ENCODE measurements around the gene CLOCK.

Gene CLOCK

GRCh38 chr4:55468724-55469123, 78.0 kb downstream of the CLOCK start:
- FAIRE-seq (no peak), DNase-seq (ENCODE audit: insufficient read length) (no peak)
- TF ChIP-seq POLR2A (IDR thresholded peaks at IDR 0.05; ENCODE audit: low read depth, low read length) (no peak), POLR2AphosphoS5 (IDR thresholded peaks at IDR 0.05; ENCODE audit: low read depth, low read length) (no peak), TAF1 (IDR thresholded peaks at IDR 0.05; ENCODE audit: borderline replicate concordance, low read depth, low read length) (no peak)

DNA sequence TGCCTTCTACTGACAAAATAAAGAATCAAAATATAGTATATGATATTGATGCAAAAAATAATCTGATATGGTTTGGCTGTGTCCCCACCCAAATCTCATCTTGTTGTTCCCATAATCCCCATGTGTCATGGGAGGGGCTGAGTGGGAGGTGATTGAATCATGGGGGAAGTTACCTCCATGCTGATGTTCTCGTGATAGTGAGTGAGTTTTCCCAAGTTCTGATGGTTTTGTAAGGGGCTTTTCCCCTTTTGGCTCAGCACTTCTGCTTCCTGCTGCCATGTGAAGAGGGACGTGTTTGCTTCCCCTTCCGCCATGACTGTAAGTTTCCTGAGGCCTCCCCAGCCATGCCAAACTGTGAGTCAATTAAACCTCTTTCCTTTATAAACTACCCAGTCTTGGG, 80.7 kb downstream of the CLOCK start:
- TF ChIP-seq POLR2A (IDR thresholded peaks at IDR 0.05; ENCODE audit: low read depth, low read length) (no peak), TAF1 (IDR thresholded peaks at IDR 0.05; ENCODE audit: borderline replicate concordance, low read depth, low read length) (no peak), POLR2AphosphoS5 (IDR thresholded peaks at IDR 0.05; ENCODE audit: low read depth, low read length) (no peak)
- no peak for DNase-seq (ENCODE audit: insufficient read length)
- FAIRE-seq, result no peak

DNA sequence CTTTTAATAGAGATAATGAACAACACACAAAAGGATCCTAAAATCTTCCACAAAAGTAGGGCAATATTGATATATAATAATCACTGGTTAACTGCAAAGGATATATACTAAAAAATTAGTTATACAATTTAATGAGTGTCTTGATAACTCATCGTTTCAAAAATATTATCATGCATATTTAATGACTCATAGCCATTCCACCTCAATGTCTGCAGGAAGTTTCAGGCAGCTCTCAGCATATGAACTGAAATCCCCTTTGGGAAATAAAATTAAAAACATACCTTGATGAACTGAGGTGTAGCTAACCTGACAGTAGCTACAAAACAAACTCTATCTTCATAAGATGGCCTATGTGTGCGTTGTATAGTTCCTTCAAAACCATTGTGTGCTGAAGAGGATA, 88.1 kb downstream of the CLOCK start:
- TF ChIP-seq TAF1 (IDR thresholded peaks at IDR 0.05; ENCODE audit: borderline replicate concordance, low read depth, low read length) (no peak), POLR2AphosphoS5 (IDR thresholded peaks at IDR 0.05; ENCODE audit: low read depth, low read length) (no peak), POLR2A (IDR thresholded peaks at IDR 0.05; ENCODE audit: low read depth, low read length) (no peak)
- DNase-seq (ENCODE audit: insufficient read length) (no peak), FAIRE-seq (no peak)

GRCh38 chr4:55458164-55458563, 88.5 kb downstream of the CLOCK start:
- no peak for TF ChIP-seq TAF1 (IDR thresholded peaks at IDR 0.05; ENCODE audit: borderline replicate concordance, low read depth, low read length)
- no peak for TF ChIP-seq POLR2AphosphoS5 (IDR thresholded peaks at IDR 0.05; ENCODE audit: low read depth, low read length)
- TF ChIP-seq POLR2A (IDR thresholded peaks at IDR 0.05; ENCODE audit: low read depth, low read length), result no peak
- no peak for DNase-seq (ENCODE audit: insufficient read length)
- no peak for FAIRE-seq

DNA sequence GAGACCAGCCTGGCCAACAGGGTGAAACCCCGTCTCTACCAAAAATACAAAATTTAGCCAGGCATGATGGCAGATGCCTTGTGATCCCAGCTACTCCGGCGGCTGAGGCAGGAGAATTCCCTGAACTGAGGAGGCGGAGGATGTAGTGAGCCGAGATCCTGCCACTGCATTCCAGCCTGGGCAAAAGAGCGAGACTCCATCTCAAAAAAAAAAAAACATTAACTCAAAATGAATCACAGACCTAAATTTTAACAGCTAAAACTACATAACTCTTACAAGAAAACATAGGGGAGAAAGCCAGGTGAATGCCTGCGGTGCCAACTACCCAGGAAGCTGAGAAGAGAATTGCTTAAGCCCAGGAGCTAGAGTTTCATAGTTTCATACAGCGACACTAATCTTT, 96.1 kb downstream of the CLOCK start:
- DNase-seq (ENCODE audit: insufficient read length), result no peak

GRCh38 chr4:55447831-55448230, 98.9 kb downstream of the CLOCK start:
- FAIRE-seq (no peak), DNase-seq (ENCODE audit: insufficient read length) (no peak)
- TF ChIP-seq TAF1 (IDR thresholded peaks at IDR 0.05; ENCODE audit: borderline replicate concordance, low read depth, low read length) (no peak), POLR2AphosphoS5 (IDR thresholded peaks at IDR 0.05; ENCODE audit: low read depth, low read length) (no peak), POLR2A (IDR thresholded peaks at IDR 0.05; ENCODE audit: low read depth, low read length) (no peak)

More for the DNA sequence above, 96.1 kb downstream of the CLOCK start:
- no peak for TF ChIP-seq POLR2AphosphoS5 (IDR thresholded peaks at IDR 0.05; ENCODE audit: low read depth, low read length)
- no peak for TF ChIP-seq POLR2A (IDR thresholded peaks at IDR 0.05; ENCODE audit: low read depth, low read length)
- no peak for TF ChIP-seq TAF1 (IDR thresholded peaks at IDR 0.05; ENCODE audit: borderline replicate concordance, low read depth, low read length)
- no peak for FAIRE-seq

GRCh38 chr4:55447108-55447708, 99.5 kb downstream of the CLOCK start:
- FAIRE-seq (no peak), DNase-seq (ENCODE audit: insufficient read length) (no peak)
- no peak for TF ChIP-seq POLR2AphosphoS5 (IDR thresholded peaks at IDR 0.05; ENCODE audit: low read depth, low read length)
- TF ChIP-seq TAF1 (IDR thresholded peaks at IDR 0.05; ENCODE audit: borderline replicate concordance, low read depth, low read length), result no peak
- TF ChIP-seq POLR2A (IDR thresholded peaks at IDR 0.05; ENCODE audit: low read depth, low read length), result no peak

- FAIRE-seq, result no peak
- TF ChIP-seq POLR2AphosphoS5 (IDR thresholded peaks at IDR 0.05; ENCODE audit: low read depth, low read length) (no peak), TAF1 (IDR thresholded peaks at IDR 0.05; ENCODE audit: borderline replicate concordance, low read depth, low read length) (no peak), POLR2A (IDR thresholded peaks at IDR 0.05; ENCODE audit: low read depth, low read length) (no peak)
- no peak for DNase-seq (ENCODE audit: insufficient read length)
Measured at GRCh38 chr4:55446578-55446922, 100.2 kb downstream of the CLOCK start.

- DNase-seq (ENCODE audit: insufficient read length) (no peak), FAIRE-seq (no peak)
- TF ChIP-seq TAF1 (IDR thresholded peaks at IDR 0.05; ENCODE audit: borderline replicate concordance, low read depth, low read length), result no peak
- TF ChIP-seq POLR2AphosphoS5 (IDR thresholded peaks at IDR 0.05; ENCODE audit: low read depth, low read length), result no peak
- TF ChIP-seq POLR2A (IDR thresholded peaks at IDR 0.05; ENCODE audit: low read depth, low read length), result no peak
Measured at GRCh38 chr4:55445921-55446577, 100.7 kb downstream of the CLOCK start.

GRCh38 chr4:55444827-55445226, 101.9 kb downstream of the CLOCK start:
- DNase-seq (ENCODE audit: insufficient read length) (no peak), FAIRE-seq (no peak)
- no peak for TF ChIP-seq POLR2AphosphoS5 (IDR thresholded peaks at IDR 0.05; ENCODE audit: low read depth, low read length)
- no peak for TF ChIP-seq TAF1 (IDR thresholded peaks at IDR 0.05; ENCODE audit: borderline replicate concordance, low read depth, low read length)
- TF ChIP-seq POLR2A (IDR thresholded peaks at IDR 0.05; ENCODE audit: low read depth, low read length), result no peak

DNA sequence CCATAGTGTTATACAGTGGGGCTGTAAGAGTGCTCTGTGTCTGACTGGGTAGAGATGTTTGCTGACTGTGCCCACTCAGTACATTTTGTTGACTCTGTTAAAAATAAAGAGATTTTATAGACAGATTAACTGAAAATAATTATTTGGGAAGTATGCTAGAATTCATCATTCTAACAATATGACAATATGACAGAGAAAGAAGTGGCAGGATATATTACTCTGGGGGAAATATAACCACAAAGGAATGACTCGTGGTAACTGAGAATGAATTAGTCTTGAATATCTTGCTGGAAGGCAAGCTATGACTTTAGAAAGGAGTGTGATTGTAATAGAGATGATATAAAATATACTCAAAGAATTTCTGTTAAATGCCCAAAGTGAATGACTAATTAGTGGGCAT, 104.2 kb downstream of the CLOCK start:
- no peak for TF ChIP-seq POLR2AphosphoS5 (IDR thresholded peaks at IDR 0.05; ENCODE audit: low read depth, low read length)
- no peak for TF ChIP-seq TAF1 (IDR thresholded peaks at IDR 0.05; ENCODE audit: borderline replicate concordance, low read depth, low read length)
- TF ChIP-seq POLR2A (IDR thresholded peaks at IDR 0.05; ENCODE audit: low read depth, low read length), result no peak
- no peak for FAIRE-seq

DNA sequence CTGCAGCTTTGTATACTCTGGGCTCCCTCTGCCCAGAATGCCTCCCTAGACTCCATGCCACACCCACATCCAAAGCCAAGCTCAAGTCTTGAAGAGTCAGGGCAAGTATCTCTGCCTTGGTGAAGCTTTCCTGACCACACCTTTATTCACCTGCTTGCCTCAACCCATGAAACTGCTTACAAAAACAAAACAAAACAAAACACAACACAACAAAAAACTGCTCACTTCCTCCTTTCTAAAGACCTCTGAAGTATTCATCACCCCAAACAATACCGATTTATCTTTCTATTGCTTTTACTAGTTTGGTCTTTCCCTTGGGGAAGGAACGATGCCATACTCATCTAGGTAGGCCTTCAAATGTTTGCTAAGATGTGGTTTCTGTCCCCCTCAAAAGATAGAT, 105.9 kb downstream of the CLOCK start:
- DNase-seq (ENCODE audit: insufficient read length) (no peak), FAIRE-seq (no peak)
- no peak for TF ChIP-seq TAF1 (IDR thresholded peaks at IDR 0.05; ENCODE audit: borderline replicate concordance, low read depth, low read length)
- TF ChIP-seq POLR2AphosphoS5 (IDR thresholded peaks at IDR 0.05; ENCODE audit: low read depth, low read length), result no peak
- no peak for TF ChIP-seq POLR2A (IDR thresholded peaks at IDR 0.05; ENCODE audit: low read depth, low read length)

More for the DNA sequence above, 104.2 kb downstream of the CLOCK start:
- no peak for DNase-seq (ENCODE audit: insufficient read length)
